ENCODE results near the gene GRIK3.

Gene GRIK3

DNA sequence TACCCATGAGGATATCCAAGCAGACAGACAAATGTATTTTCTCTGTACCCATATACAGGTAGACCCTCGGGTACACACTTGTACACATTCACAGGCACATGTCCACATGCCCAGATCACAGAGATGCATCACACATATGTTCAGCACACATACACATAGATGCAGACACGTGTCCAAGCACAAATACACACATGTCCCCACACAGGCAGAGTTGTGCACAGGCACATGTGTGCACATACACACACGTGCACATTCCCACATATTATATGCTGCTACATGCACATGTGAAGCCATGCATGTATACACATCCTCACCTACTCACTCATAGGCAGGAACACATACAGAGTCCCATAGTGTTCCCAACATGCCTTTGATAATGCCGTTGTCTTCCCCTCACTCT is 219.5 kb downstream of the GRIK3 start:
- TF ChIP-seq YY1 (IDR thresholded peaks at IDR 0.05; ENCODE audit: low read depth): no peak
- no peak for TF ChIP-seq TEAD4 (IDR thresholded peaks at IDR 0.05)
- TF ChIP-seq CEBPB (IDR thresholded peaks at IDR 0.05): no peak
- no peak for TF ChIP-seq ZBTB7A (IDR thresholded peaks at IDR 0.05; ENCODE audit: low read depth)

DNA sequence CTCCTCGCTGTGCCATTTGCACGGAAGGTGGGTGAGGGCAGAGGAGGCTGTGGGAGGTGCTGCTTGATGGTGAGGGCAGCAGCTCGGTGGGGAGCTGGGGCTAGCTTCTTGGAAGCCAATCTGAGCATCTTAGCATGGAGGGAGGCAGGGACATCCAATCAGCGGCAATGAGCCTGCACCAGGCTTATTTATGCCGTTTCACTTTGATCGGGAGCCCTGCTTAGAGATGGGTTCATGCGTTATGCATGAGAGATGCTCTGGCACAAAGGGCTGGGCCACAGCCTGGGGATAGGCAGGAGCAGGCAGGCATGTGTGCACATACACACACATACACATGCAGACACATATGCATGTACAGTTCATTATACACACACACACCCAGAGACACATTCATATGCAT is 220.2 kb downstream of the GRIK3 start:
- TF ChIP-seq FOXM1 (IDR thresholded peaks at IDR 0.05; ENCODE audit: borderline replicate concordance, low read depth) (no peak), NFIC (IDR thresholded peaks at IDR 0.05) (no peak), EP300 (IDR thresholded peaks at IDR 0.05; ENCODE audit: borderline replicate concordance) (no peak), CREB1 (IDR thresholded peaks at IDR 0.05; ENCODE audit: low read depth) (no peak), TAF1 (IDR thresholded peaks at IDR 0.05; ENCODE audit: low read depth) (no peak), CEBPB (IDR thresholded peaks at IDR 0.05) (no peak), EGR1 (IDR thresholded peaks at IDR 0.05) (no peak), RAD21 (IDR thresholded peaks at IDR 0.05; ENCODE audit: low read depth) (no peak), YY1 (IDR thresholded peaks at IDR 0.05; ENCODE audit: low read depth) (no peak), TEAD4 (IDR thresholded peaks at IDR 0.05) (no peak), TCF12 (IDR thresholded peaks at IDR 0.05; ENCODE audit: low read depth) (no peak), ZBTB7A (IDR thresholded peaks at IDR 0.05; ENCODE audit: low read depth) (no peak)
- TF ChIP-seq, protein P1, sequence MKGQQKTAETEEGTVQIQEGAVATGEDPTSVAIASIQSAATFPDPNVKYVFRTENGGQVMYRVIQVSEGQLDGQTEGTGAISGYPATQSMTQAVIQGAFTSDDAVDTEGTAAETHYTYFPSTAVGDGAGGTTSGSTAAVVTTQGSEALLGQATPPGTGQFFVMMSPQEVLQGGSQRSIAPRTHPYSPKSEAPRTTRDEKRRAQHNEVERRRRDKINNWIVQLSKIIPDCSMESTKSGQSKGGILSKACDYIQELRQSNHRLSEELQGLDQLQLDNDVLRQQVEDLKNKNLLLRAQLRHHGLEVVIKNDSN (IDR thresholded peaks at IDR 0.05): no peak
- TF ChIP-seq, protein P2, sequence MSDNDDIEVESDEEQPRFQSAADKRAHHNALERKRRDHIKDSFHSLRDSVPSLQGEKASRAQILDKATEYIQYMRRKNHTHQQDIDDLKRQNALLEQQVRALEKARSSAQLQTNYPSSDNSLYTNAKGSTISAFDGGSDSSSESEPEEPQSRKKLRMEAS (IDR thresholded peaks at IDR 0.05): no peak
- TF ChIP-seq, protein P3, sequence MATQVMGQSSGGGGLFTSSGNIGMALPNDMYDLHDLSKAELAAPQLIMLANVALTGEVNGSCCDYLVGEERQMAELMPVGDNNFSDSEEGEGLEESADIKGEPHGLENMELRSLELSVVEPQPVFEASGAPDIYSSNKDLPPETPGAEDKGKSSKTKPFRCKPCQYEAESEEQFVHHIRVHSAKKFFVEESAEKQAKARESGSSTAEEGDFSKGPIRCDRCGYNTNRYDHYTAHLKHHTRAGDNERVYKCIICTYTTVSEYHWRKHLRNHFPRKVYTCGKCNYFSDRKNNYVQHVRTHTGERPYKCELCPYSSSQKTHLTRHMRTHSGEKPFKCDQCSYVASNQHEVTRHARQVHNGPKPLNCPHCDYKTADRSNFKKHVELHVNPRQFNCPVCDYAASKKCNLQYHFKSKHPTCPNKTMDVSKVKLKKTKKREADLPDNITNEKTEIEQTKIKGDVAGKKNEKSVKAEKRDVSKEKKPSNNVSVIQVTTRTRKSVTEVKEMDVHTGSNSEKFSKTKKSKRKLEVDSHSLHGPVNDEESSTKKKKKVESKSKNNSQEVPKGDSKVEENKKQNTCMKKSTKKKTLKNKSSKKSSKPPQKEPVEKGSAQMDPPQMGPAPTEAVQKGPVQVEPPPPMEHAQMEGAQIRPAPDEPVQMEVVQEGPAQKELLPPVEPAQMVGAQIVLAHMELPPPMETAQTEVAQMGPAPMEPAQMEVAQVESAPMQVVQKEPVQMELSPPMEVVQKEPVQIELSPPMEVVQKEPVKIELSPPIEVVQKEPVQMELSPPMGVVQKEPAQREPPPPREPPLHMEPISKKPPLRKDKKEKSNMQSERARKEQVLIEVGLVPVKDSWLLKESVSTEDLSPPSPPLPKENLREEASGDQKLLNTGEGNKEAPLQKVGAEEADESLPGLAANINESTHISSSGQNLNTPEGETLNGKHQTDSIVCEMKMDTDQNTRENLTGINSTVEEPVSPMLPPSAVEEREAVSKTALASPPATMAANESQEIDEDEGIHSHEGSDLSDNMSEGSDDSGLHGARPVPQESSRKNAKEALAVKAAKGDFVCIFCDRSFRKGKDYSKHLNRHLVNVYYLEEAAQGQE (IDR thresholded peaks at IDR 0.05; ENCODE audit: low read depth): no peak

DNA sequence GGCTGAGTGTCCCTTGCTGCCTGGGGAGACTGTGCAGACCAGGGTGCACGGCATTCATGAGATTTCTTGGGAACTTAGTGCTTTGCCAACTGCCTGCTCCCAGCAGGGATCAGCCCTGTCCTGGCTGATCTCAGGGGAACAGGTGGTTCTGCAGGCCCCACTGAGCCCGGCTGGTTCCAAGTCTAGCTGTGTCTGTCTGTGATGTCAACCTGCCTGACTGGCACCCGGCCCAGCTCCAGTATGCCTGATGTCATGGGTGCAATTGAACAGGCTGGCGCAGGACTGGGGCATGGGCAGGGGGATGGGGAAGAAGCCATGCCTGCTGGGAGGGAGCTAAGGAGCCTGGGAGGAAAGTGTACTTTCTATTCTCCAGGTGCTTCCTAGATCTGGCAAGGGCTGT is 227.1 kb downstream of the GRIK3 start:
- TF ChIP-seq YY1 (IDR thresholded peaks at IDR 0.05; ENCODE audit: low read depth): no peak
- TF ChIP-seq ZBTB7A (IDR thresholded peaks at IDR 0.05; ENCODE audit: low read depth): no peak
- TF ChIP-seq, protein P3 (IDR thresholded peaks at IDR 0.05; ENCODE audit: low read depth): no peak
- no peak for TF ChIP-seq TEAD4 (IDR thresholded peaks at IDR 0.05)
- TF ChIP-seq RAD21 (IDR thresholded peaks at IDR 0.05; ENCODE audit: low read depth): no peak
- no peak for TF ChIP-seq CEBPB (IDR thresholded peaks at IDR 0.05)
- TF ChIP-seq, protein P2 (IDR thresholded peaks at IDR 0.05): no peak
- TF ChIP-seq NFIC (IDR thresholded peaks at IDR 0.05): no peak
- TF ChIP-seq, protein P1 (IDR thresholded peaks at IDR 0.05): no peak
- no peak for TF ChIP-seq EP300 (IDR thresholded peaks at IDR 0.05; ENCODE audit: borderline replicate concordance)
- no peak for TF ChIP-seq TCF12 (IDR thresholded peaks at IDR 0.05; ENCODE audit: low read depth)
- TF ChIP-seq CREB1 (IDR thresholded peaks at IDR 0.05; ENCODE audit: low read depth): no peak
- no peak for TF ChIP-seq FOXM1 (IDR thresholded peaks at IDR 0.05; ENCODE audit: borderline replicate concordance, low read depth)
- TF ChIP-seq EGR1 (IDR thresholded peaks at IDR 0.05): no peak
- TF ChIP-seq TAF1 (IDR thresholded peaks at IDR 0.05; ENCODE audit: low read depth): no peak

DNA sequence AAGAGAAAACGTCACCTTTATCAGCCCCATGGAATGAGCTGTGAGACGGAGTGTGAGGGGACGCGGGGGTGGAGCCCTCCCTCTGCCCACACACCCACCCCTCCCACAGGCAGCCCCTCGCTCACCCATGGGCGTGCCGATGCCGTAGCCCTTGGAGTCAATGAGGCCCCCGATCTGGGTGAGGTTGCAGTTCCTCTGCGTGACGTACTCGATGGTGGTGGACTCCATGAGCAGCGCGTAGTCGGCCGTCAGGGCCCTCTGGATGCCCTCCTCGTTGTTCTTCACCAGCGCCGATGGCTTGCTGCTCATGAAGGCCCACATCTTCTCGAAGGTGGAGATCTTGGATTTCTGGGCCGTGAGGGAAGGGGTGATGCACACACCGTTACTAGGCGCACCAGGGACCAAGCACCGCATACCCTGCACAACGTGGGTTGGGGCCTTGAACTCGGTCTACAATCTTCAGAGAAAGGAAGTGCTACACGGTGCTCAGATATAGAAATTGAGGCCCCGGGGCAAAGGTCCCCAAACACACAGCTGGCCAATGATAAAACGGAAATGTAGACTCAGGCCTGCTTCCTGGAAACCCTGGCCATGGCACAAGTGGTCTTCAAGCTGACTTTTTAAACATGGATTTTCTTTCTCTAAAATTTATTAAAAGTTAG is 228.2 kb downstream of the GRIK3 start:
- TF ChIP-seq EGR1 (IDR thresholded peaks at IDR 0.05): no peak
- TF ChIP-seq NFIC (IDR thresholded peaks at IDR 0.05): no peak
- TF ChIP-seq TAF1 (IDR thresholded peaks at IDR 0.05; ENCODE audit: low read depth): no peak
- no peak for TF ChIP-seq TCF12 (IDR thresholded peaks at IDR 0.05; ENCODE audit: low read depth)
- TF ChIP-seq CEBPB (IDR thresholded peaks at IDR 0.05): no peak
- TF ChIP-seq EP300 (IDR thresholded peaks at IDR 0.05; ENCODE audit: borderline replicate concordance): no peak
- TF ChIP-seq, protein P2 (IDR thresholded peaks at IDR 0.05): no peak
- no peak for TF ChIP-seq RAD21 (IDR thresholded peaks at IDR 0.05; ENCODE audit: low read depth)

DNA sequence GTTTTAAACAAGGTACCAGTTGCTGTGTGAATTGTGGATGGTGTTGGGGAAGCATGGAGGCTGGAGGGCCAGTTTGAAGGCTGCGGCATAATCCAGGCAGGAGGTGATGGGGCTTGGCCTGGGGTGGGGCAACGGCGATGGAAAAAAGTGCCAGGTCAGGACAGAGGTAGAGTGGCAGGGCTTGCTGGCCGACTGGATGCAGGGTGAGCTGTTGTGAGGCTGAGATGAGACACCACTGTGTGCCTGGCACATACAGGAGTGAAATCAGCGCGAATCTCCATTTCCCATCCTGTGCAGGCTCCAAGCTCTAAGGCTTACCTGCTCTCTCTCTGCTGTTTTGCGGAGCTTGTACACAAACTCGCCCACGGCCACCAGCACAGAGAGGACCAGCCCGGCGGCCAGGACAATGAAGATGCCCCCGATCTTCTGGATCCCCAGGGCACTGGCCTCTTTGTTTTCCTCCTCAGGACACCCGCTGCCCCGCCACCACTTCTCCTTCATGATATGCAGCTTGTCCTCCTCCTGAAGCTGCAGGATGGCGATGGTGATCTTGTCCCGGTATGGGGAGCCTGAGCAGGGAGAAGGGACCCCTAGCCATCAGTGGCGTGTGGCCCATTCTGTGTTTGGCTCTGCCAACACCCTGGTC is 229.5 kb downstream of the GRIK3 start:
- TF ChIP-seq EP300 (IDR thresholded peaks at IDR 0.05; ENCODE audit: borderline replicate concordance) (no peak), TEAD4 (IDR thresholded peaks at IDR 0.05) (no peak), EGR1 (IDR thresholded peaks at IDR 0.05) (no peak), RAD21 (IDR thresholded peaks at IDR 0.05; ENCODE audit: low read depth) (no peak), NFIC (IDR thresholded peaks at IDR 0.05) (no peak), CREB1 (IDR thresholded peaks at IDR 0.05; ENCODE audit: low read depth) (no peak), CEBPB (IDR thresholded peaks at IDR 0.05) (no peak), ZBTB7A (IDR thresholded peaks at IDR 0.05; ENCODE audit: low read depth) (no peak), FOXM1 (IDR thresholded peaks at IDR 0.05; ENCODE audit: borderline replicate concordance, low read depth) (no peak), YY1 (IDR thresholded peaks at IDR 0.05; ENCODE audit: low read depth) (no peak), TAF1 (IDR thresholded peaks at IDR 0.05; ENCODE audit: low read depth) (no peak), TCF12 (IDR thresholded peaks at IDR 0.05; ENCODE audit: low read depth) (no peak)
- TF ChIP-seq, protein P1 (IDR thresholded peaks at IDR 0.05): no peak
- TF ChIP-seq, protein P2 (IDR thresholded peaks at IDR 0.05): no peak
- TF ChIP-seq, protein P3 (IDR thresholded peaks at IDR 0.05; ENCODE audit: low read depth): no peak
